OCI-M2 (cell line): Measurements from ENCODE around the gene NEK6.

ENCODE experiments used
- DNase-seq: peaks from one replicate; lab custom pipeline; 2025; ENCODE audit not compliant: unreplicated experiment; lab: John Stamatoyannopoulos, UW

The NEK6 gene

GRCh38 chr9:124274738-124275137, 17.0 kb downstream of the NEK6 start:
- DNase-seq = no peak

- no peak for DNase-seq
These were observed 19.7 kb downstream of the NEK6 start for GRCh38 chr9:124277420-124277819.

DNA sequence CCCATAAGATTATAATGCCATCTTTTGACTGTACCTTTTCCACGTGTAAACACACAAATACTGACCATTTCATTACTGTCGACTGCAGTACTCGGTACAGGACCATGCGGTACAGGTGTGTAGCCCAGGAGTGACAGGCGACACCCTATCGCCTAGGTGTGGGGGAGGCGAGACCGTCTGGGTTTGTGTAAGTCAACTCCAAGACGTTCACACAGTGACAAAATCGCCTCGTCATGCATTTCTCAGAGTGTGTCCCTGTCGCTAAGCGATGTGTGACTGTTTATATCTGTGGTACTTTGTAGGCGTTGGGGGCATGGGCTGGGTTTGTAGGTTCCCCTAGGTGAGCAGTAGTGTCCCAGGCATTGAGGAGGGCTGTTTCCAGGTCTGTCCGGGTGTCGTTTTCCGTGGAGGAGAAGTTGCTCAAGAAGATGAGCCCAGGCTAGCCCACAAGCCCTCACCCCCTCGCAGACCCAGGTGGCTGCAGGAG, 20.3 kb downstream of the NEK6 start:
- no peak for DNase-seq

GRCh38 chr9:124279531-124280175, 21.9 kb downstream of the NEK6 start:
- no peak for DNase-seq

DNA sequence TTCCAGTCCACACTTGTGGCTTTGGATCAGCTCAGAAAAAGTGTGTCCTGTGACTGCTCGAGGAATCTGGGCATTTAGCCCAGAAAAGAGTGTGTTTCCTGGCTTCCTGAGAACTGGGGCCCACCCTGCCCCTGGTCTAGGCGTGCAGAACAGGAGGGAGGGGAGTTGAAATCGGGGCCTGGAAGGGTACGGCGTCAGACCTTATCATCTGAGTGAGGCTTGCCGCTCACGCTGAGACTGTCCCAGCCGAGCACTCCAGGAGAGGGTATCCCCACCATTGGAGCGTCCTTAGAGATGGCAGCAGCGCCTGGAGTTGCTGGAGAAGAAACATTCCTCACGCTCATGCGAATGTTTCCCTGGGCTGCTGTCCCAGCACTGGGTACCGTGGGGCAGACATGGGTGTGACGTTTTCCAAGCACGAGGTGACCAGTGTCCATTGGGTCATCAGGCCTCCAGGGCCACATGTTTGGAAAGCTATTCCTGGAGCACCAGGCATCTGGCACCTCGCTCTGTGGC, 22.5 kb downstream of the NEK6 start:
- no peak for DNase-seq

- DNase-seq = no peak
These were observed 24.2 kb downstream of the NEK6 start for GRCh38 chr9:124281931-124282371.

DNA sequence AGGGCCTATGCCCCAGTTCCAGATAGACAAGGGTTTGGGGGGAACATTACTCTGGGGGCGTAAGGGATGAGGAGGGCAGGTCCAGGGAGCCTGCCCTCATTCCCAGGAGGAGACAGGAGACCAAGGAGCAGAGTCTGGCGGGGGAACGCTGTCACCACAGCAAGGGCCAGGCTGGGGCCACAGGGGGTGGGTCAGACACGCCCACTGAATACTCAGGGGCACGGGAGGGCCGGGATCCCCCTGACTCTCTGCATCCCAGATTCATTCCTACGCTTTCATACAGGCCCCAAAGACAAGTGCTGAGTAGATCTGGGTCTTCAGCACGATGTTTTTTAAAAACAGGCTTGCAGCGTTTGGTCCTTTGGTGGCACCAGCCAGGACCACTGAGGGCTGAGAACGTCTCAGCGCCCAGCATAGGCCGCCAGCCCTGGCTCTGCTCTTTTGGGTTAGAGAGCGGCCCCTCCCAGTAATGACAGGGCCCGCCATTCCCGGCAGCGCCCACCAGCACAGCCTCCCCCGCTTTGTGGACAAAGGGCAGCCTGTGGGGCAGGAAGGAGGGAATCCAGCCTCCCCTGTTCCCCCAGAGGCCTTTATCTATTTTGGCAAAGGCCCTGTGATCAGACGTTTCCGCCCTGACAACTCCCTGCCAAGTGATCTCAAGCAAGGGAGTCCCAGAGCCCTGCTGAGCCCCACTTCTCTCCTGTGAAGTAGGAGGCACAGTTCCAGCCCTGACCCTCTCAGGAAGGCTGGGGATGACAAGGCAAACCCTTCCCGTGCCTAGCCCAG, 24.9 kb downstream of the NEK6 start:
- no peak for DNase-seq

- no peak for DNase-seq
These were observed 25.6 kb downstream of the NEK6 start for GRCh38 chr9:124283228-124283814.

DNA sequence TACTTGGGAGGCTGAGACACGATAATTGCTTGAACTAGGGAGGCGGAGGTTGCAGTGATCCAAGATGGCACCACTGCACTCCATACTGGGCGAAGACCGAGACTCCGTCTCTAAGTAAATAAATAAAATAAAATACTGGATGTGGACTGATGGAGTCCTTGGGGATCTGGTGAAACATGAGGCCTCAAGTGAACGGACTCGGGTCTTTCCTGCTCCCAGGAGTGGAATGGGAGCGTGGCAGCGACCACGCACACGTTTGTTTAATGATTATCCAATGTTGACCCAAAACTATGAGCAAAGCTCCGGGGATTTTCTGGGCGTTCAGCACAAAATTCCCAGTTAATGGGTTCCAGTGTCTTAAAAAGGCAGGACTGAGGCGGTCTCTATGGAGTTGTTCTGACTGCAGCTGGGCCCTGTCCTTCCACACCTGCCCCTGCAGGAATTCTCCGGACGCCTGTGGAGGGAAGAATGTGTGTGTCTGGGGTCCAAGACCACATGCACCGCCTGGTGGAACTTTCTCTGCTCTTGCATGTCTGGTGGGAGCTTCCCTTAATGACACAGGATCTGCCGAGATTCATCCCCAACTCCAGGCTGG, 26.6 kb downstream of the NEK6 start:
- DNase-seq = no peak

DNA sequence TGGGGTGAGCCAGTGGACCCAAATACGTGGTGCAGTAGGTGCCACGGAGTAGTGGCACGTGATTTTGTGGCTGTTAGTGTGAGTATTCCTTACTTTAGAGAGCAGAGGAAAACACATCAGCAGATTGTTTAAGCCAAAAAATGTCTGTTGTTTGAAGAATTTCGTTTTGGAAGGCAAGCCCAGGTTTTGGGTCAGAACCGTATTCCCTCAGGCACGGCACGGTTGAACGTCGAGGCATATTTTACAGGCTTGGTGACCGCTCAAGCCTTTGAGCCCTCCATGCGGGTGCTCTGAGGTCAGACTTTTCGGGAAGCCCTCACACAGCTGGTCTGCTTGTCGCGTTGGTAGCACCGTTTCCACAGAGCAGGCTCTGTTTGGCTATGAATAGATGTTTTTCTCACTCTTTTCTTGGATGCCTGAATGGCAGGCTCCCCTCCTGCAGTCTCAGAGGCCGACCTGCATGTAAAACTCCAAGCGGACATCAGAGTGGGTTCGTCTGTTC, 27.2 kb downstream of the NEK6 start:
- no peak for DNase-seq

DNA sequence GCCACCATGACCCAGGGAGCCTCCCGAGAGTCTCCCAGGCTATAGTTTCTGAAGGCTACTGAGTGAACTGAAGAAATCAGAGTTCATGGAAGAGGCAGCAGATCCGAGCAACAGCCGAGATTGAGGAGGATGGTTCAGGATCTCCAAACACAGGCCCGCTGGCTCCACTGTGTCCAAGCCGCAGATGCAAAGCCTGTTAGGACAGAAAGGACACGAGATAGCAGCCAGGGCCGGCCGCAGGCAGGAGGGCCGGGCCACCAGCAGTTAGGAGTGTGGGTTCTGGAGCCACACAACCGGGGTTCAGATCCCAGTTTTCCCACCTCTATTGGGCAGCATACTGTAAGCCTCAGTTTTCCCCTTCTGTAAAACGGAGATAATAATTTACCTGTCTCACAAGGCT, 27.7 kb downstream of the NEK6 start:
- DNase-seq = no peak

DNA sequence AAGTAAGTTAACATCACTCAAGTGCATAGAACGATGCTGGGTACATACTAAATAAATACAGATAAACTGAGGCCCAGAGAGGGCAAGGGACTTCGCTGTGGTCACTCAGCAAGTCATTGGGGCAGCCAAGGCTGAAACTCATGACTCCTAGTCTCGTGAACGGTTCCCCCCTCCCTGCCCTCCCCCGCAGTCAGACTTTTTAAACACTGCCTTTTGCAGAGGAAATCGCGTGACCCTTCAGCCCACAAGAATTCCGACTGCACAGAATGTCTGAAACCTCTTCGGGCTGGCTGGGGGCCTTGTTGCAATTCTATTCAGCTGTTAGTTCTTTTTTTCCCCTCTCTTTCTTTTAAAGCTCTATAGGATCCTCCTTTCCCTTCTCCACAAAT, 28.1 kb downstream of the NEK6 start:
- DNase-seq = no peak

DNA sequence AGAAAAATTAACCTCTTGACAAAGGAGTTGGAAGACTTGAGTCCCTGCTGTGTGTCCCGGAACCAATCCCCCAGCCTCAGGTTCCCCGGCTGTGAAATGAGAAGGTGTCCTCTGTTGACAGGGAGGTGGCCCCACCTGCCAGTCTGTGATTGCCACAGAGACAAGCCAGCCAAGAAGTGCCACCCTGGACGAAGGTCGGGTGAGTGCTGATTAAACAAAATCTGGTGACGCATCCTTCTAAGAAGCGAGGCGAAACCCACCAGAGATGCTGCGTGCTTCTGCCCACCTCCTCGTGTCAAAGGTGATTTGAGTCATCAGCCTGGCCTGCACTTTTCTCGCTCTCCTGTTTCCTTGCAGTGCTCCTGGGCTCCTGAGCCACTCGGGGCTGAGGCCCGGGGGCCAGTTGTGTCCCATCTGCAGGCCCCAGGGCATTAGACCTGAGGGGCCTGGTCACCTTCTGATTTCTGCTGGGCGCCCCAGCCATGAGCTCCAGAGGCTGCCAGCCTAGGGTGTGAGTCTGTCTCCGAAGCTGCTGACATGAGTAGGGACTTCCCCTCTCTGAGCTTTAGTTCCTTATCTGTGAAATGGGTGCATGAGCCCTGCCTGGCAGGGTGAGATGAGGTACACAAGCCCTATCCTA, 28.7 kb downstream of the NEK6 start:
- no peak for DNase-seq

DNA sequence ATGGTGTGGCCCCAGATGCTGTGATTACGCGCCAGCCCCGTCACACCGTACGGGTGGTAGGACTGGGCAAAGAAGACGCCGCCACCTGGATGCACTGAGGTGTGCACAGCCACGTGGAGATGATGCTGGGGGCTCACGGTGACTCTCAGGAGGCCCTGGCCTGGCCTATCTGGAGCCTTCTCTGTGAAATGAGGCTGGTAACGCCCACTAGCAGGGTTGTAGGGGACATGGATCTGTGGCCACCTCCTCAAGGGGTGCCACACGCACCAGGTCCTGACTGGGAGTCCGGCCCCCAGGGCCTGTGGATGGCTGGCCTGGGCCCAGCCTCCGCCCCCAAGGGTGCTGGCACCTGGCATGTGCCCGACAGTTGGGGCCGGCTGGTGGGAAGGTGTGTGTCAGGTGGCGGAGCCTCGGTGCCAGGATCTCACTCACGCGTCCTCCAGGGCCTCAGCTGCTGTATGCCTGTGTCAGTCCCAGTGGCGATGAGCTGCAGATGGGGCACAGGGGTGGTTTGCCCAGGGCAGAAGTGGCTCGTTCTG, 32.4 kb downstream of the NEK6 start:
- DNase-seq = no peak

GRCh38 chr9:124290743-124291554, 33.2 kb downstream of the NEK6 start:
- no peak for DNase-seq

- DNase-seq = no peak
These were observed 34.1 kb downstream of the NEK6 start for GRCh38 chr9:124291801-124292396.

- no peak for DNase-seq
These were observed 35.2 kb downstream of the NEK6 start for GRCh38 chr9:124292696-124293593.
